ENCODE data around the gene HGF. TPM values are rescaled to one million over a fixed set of nuclear protein-coding genes. Genes with fewer than 3 reads are reported as not detected.

Gene HGF
- total RNA-seq, 1 donor from 2014 or later, result 4.9 TPM

GRCh38 chr7:81659697-81660395 is 110.0 kb downstream of the HGF start:
- peaks cover 14% of the 10 kb centered on the region for H3K4me1 Mint-ChIP-seq (ENCODE audit: unreplicated experiment)
- H3K27me3 Mint-ChIP-seq, result peaks cover 23% of the 10 kb centered on the region
- H3K9me3 Mint-ChIP-seq, result peaks cover 10% of the 10 kb centered on the region
- no peak overlapping the region for H3K4me3 Mint-ChIP-seq
- no peaks in the 10 kb centered on the region for H3K36me3 Mint-ChIP-seq
- TF ChIP-seq, protein P1, sequence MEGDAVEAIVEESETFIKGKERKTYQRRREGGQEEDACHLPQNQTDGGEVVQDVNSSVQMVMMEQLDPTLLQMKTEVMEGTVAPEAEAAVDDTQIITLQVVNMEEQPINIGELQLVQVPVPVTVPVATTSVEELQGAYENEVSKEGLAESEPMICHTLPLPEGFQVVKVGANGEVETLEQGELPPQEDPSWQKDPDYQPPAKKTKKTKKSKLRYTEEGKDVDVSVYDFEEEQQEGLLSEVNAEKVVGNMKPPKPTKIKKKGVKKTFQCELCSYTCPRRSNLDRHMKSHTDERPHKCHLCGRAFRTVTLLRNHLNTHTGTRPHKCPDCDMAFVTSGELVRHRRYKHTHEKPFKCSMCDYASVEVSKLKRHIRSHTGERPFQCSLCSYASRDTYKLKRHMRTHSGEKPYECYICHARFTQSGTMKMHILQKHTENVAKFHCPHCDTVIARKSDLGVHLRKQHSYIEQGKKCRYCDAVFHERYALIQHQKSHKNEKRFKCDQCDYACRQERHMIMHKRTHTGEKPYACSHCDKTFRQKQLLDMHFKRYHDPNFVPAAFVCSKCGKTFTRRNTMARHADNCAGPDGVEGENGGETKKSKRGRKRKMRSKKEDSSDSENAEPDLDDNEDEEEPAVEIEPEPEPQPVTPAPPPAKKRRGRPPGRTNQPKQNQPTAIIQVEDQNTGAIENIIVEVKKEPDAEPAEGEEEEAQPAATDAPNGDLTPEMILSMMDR (conservative IDR thresholded peaks at IDR 0.05), result no peak
- H3K27ac Mint-ChIP-seq, result no peak overlapping the region
- DNase-seq (ENCODE audit: extremely low spot score, unreplicated experiment), result no peak

DNA sequence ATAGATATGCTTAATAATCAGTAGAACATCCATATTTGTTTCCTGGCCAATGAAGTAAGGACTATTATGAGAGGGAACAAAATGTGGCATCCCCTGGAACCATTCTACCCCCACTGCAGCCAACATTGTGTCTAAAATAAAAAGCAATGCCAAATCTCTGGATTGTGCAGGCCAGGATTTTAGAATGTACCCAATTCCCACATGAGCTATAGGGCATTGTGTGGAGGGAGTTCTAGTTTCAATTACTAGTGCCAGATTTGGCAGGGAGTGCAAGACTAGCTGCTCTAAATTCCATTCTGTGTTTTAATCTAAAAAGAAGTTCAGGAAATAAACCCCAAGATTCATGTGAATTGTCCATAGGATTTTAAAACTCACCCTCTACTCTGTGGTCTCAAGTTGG is 112.3 kb downstream of the HGF start:
- Mint-ChIP-seq H3K27me3 (peaks cover 10% of the 10 kb centered on the region), H3K27ac (no peak overlapping the region), H3K4me3 (no peak overlapping the region), H3K4me1 (ENCODE audit: unreplicated experiment) (no peaks in the 10 kb centered on the region), H3K36me3 (no peaks in the 10 kb centered on the region), H3K9me3 (peaks cover 15% of the 10 kb centered on the region)
- TF ChIP-seq, protein P1 (conservative IDR thresholded peaks at IDR 0.05), result no peak
- DNase-seq (ENCODE audit: extremely low spot score, unreplicated experiment), result no peak

DNA sequence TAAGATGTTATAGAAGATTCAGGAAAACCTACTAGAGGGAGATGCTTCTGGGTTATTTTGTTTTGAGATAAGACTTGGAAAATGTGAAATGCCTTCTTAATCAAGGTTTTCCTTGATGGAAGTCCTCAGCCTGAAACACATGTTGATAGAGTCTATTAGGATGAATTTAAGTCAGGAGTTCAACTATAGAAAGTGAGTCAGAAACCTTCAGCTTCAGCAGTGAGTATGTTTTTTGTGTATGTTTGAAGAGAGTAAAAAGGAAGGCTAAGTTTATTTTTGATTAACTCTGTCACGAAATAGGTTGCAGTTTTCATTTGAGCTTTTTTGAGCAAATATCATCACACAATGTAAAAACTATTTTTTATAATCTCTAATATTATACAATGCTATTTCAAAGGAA is 114.6 kb downstream of the HGF start:
- Mint-ChIP-seq H3K36me3 (no peaks in the 10 kb centered on the region), H3K27ac (no peak overlapping the region), H3K27me3 (peaks cover 5% of the 10 kb centered on the region), H3K4me3 (no peak overlapping the region), H3K4me1 (ENCODE audit: unreplicated experiment) (no peaks in the 10 kb centered on the region), H3K9me3 (peaks cover 18% of the 10 kb centered on the region)
- TF ChIP-seq, protein P1 (conservative IDR thresholded peaks at IDR 0.05), result no peak
- no peak for DNase-seq (ENCODE audit: extremely low spot score, unreplicated experiment)

DNA sequence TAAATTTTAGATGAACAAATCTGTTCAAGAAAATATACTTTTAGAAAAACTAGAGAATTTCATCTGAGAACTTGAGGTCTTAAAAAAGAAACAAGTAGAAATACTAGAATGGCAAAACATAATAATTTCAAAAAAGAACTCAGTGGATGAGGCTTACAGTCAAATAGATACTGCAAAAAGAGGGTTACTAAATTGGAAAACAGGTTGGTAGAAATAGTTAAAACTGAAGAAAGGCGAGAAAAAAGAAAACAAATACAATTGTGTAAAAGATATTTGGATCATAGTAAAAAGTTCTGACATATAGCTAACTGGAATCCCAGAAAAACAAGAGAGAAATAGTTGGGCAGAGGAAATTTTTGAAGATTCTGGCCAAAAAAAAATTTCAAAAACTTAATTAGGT is 117.6 kb downstream of the HGF start:
- Mint-ChIP-seq H3K27me3 (no peaks in the 10 kb centered on the region), H3K27ac (no peak overlapping the region), H3K9me3 (peaks cover 14% of the 10 kb centered on the region), H3K4me1 (ENCODE audit: unreplicated experiment) (no peaks in the 10 kb centered on the region), H3K36me3 (no peaks in the 10 kb centered on the region), H3K4me3 (no peak overlapping the region)
- no peak for DNase-seq (ENCODE audit: extremely low spot score, unreplicated experiment)
- TF ChIP-seq, protein P1 (conservative IDR thresholded peaks at IDR 0.05), result no peak

Measured in type B pancreatic cell (in vitro differentiated cells).